GM19025 (cell line): ENCODE measurements around the gene FBXL17.

Source experiments
- ATAC-seq: cut with Tn5 transposase; IDR thresholded peaks from one replicate; pipeline ENCODE4 v1.9.1; 2021; ENCODE audit warnings: mild to moderate bottlenecking, low read depth, moderate library complexity; ENCODE audit not compliant: unreplicated experiment

FBXL17 gene

DNA sequence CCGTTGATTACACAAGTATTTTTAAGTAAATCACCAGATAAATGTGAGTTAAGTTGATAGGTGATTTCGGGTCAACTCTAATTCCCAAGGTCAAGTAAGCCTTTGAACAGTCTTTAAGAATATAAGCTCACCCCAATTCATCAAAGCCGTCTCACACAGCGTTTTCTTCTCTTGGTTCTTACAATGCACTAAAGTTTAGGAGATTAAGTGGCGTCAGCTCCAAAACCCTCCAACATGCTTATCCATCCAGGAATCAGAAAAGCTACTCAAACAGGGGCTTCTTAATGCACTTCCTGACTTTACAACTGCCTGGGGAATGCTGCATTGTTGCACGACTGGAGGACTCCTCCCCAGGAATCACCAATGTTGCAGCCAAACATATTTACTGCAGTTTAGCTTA is 505.0 kb downstream of the FBXL17 start:
- no peak for ATAC-seq

DNA sequence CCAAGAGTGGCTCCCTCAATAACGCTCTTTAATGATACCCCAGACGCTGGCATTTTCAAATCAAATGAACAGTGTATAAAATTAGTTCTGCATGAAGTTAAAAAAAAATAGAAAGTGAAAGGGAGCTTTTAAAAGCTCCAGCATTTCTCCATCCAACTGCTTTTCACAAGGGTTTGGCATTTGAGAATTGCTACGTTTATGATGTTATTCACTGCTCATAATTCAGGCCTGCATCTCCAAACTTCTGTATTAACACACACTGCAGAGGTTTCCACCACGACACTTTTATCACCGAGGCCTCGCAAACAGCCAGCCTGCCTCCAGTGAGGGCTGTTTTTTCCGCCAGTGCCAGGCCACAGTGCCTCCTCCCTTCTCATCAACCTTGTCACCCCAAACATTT is 505.6 kb downstream of the FBXL17 start:
- no peak for ATAC-seq

DNA sequence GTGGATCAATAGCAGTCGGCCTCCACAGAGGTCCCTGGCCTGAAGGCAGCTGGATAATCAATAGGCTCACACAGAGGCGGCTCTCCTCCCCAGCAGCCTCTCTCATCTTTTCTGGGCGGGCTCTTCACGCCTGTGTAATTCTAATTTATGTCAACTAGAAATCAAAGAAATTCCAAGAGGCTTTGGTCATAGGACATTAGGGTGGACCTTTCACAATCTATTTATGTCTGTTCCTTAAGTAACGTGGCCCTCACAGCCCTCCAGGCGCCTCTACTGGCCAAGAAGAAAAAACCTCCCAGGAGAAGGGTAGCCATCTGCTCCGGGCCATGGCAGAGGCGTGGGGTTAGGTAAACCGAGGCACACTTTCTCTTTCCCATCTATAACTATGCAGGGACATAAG is 506.1 kb downstream of the FBXL17 start:
- ATAC-seq: no peak

DNA sequence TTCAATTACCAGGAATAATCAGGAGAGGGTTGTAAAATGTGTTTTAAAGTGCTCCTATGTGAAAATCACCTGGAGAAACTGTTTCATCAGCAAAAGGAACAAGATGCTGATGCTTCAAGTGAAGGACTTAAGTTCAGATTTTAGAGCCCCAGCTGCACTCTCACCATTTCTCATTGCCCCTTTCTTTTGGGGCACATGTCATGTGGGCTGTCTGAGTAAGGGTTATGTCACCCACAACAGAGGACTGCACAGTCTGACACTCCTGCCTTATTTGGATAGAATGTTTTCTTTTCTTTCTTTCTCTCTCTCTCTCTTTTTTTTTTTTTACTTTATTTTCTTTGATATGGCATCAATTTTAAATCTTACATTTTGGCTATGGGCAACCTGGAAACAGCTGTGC is 507.1 kb downstream of the FBXL17 start:
- ATAC-seq: no peak

- ATAC-seq: no peak
Measured at GRCh38 chr5:107873877-107874276, 508.0 kb downstream of the FBXL17 start.

DNA sequence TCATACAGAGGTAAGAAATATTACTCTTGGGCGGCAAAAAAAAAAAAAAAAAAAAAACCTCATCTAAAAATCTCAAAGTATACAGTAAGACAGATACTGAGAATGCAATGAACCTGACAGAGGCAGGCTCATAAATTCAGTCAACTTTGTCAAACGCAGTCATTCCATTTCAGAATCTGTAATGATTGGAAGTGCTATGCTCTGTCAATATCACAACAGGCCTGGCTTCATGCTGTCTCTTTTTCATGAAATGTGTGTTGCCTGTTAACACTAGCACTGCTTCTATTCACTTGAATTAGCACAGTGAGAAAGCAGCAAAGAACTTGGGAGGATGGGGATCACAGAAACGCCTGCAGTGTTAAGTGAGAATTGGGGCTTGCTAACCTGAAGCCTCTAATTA is 510.9 kb downstream of the FBXL17 start:
- ATAC-seq: no peak

- no peak for ATAC-seq
Measured at GRCh38 chr5:107869438-107870115, 512.3 kb downstream of the FBXL17 start.

- no peak for ATAC-seq
Measured at GRCh38 chr5:107868650-107869409, 513.1 kb downstream of the FBXL17 start.

GRCh38 chr5:107867266-107867665 is 514.6 kb downstream of the FBXL17 start:
- ATAC-seq: no peak

DNA sequence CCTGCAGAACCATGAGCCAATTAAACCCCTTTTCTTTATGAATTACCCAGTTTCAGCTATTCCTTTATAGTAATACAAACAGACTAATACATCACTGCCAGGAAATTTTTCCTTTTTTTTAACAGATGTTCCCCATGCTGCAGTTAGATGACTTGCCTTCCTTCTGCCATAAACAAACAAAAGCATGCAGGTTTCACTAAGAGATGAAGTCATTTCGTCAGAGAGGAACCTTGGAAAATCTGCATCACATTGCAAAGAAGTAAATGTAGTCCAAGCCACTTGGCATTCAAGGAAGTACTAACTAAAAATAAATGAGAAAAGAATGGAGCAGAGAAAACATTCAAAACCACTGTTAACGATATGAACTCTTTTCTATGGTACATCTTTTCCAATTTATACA is 517.1 kb downstream of the FBXL17 start:
- no peak for ATAC-seq

DNA sequence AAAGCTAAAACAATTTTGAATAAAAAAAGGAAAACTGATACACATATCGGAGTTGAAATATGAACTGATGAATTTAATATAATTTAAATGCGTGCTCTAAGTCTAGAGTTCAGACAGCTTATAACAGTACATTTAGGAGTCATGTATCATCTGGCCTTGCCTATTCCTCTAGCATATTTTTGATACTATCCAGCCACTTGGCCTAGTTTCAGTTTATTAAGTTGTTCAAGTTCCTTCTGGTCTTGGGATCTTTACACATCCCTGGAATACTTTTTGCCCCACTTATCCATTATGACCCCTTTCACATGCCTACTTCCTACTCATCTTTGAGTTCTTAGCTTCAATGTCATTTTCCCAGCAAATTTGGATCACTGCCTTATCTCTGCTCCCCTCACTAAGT is 518.8 kb downstream of the FBXL17 start:
- no peak for ATAC-seq

GRCh38 chr5:107861565-107861964 is 520.3 kb downstream of the FBXL17 start:
- no peak for ATAC-seq

GRCh38 chr5:107860044-107860443 is 521.9 kb downstream of the FBXL17 start:
- ATAC-seq: no peak

DNA sequence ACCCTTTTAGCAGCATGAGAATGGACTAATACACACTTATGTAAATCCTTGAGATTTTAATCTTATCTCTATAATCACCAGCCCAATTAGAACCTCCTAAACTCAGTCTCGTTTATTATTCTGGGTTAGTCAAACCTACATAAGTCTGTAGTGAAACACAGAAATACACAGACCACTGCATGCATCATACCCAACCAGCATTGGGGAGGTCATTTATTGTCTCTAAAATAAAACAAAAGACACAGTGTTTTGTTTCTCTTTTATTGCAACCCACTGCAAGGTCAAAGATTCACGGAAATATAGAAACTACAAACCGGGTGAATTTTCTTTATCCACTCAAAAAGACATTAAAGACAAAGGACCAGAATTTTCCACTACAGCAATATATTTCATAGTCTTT is 523.1 kb downstream of the FBXL17 start:
- no peak for ATAC-seq

GRCh38 chr5:107858324-107858723 is 523.6 kb downstream of the FBXL17 start:
- ATAC-seq: no peak

DNA sequence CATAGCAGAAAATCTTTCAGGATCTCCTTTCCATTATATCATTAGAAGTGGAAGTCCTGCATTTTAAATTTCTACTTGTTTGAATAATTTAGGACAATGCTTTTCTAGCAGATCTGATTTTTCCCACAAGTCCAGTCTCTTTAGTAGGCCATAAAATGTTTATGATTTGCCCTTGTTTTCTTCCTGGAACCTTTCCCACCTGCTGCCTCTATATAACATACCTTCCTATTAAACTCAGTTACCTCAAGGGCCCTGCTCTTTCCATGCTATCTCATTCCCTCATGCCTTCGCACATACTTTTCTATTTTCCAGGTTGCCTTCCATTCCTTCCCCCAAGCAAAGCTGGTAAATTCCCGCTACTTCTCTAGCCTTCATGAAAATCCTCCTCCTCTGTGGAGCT is 524.1 kb downstream of the FBXL17 start:
- ATAC-seq: no peak

- ATAC-seq: no peak
Measured at GRCh38 chr5:107855171-107855570, 526.7 kb downstream of the FBXL17 start.

DNA sequence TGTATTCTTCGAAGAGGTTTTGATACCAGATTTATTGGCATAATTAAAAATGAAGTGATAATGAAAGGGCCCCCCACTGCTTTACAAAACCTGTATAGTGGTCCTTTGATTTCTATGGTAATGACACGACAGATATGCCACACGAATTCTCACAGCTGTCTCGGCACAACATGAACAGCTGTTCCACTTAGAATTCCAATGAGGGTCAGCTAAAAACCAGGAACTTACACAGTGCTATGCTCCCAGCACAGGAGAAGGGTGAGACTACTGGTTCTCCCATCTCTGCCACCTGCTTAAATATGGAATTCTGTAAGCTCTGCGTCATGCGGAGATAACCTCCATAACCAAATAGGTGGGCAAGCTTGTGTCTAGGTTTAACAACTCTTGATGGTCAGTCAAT is 528.2 kb downstream of the FBXL17 start:
- ATAC-seq: no peak

GRCh38 chr5:107853031-107853430 is 528.9 kb downstream of the FBXL17 start:
- no peak for ATAC-seq

- ATAC-seq: no peak
Measured at GRCh38 chr5:107849118-107849517, 532.8 kb downstream of the FBXL17 start.

DNA sequence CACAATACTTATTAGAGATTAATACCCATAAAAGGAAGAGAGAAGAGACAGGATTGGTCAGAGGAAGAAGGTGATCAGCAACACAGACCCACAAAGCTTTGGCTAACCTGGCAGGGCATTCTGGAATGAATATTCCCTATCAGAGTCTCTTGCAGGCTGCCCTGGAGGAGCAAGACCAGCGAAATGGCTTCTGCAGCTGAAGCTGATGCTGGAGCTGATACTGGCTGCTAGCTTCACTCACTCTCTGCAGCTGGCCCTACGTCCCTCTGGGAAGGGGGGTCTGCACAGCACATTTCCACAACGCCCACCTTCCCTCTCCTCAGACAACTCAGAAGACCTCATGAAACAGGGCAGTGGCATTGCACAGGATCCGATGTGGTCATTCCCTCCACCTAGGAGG is 541.3 kb downstream of the FBXL17 start:
- ATAC-seq: no peak

- no peak for ATAC-seq
Measured at GRCh38 chr5:107840161-107840560, 541.7 kb downstream of the FBXL17 start.
